HG03469 (cell line): Measurements from ENCODE around the gene SDK1.

Experiments
- ATAC-seq: cut with Tn5 transposase; IDR thresholded peaks from one replicate; pipeline ENCODE4 v1.9.1; 2021; ENCODE audit warnings: mild to moderate bottlenecking, moderate library complexity, moderate number of reproducible peaks; ENCODE audit not compliant: unreplicated experiment

The SDK1 gene

DNA sequence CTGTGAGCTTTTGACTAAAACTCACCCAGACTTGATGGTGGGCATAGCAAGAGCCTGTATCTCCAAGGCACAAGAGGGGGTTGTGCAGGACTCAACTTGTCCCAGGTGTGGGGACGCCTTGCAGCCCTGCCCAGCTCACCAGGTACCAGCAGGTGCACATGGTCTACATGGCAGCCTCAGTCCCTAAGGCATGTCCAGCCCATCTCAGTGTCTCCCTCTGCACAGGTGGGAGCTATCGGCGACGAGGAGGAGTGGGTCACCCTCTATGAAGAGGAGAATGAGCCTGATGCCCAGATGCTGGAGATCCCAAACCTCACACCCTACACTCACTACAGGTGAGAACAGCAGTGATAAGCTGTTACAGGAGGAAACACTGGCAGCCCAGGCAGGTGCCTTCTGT is 809.4 kb downstream of the SDK1 start:
- no peak for ATAC-seq

DNA sequence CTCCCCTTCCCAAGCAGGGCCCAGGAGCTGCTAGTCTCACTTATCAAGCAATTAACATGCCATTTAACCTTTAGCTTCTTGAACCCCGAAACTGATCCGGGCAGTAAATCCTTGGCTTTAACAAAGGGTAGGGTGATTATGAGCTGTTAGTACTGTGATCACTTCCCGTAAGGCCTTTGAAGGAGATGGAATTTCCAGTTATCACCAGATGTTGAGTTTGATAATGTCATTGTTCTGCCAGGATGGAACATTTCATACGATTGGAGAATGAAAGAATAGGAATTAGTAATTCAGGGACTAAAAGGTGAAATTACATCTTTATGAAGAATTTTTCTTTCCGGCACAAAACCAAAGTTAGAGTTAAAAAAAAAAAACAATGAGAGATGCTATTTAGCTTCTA is 810.1 kb downstream of the SDK1 start:
- no peak for ATAC-seq

DNA sequence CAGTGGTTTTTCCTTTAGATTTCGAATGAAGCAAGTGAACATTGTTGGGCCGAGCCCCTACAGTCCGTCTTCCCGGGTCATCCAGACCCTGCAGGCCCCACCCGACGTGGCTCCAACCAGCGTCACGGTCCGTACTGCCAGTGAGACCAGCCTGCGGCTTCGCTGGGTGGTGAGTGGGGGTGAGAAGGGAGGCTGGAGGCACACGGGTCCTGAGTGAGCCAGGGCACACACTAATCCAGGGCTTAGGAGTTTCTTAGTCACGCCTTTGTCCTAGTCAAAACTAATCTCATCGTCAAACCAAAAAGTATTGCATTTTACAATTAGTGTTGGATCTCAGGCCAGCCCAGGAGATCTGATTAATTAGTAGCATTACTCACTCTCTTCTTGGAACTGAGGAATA is 812.2 kb downstream of the SDK1 start:
- ATAC-seq: no peak

DNA sequence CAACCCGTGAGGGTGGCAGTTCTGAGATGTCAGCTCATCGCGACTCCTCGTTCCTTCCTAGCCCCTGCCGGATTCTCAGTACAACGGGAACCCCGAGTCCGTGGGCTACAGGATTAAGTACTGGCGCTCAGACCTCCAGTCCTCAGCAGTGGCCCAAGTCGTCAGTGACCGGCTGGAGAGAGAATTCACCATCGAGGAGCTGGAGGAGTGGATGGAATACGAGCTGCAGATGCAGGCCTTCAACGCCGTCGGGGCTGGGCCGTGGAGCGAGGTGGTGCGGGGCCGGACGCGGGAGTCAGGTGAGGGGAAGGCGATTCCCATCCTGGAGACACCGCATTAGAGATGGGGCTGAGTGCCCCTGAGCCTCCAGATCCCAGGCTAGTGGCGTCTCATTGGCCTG is 812.9 kb downstream of the SDK1 start:
- ATAC-seq: no peak

DNA sequence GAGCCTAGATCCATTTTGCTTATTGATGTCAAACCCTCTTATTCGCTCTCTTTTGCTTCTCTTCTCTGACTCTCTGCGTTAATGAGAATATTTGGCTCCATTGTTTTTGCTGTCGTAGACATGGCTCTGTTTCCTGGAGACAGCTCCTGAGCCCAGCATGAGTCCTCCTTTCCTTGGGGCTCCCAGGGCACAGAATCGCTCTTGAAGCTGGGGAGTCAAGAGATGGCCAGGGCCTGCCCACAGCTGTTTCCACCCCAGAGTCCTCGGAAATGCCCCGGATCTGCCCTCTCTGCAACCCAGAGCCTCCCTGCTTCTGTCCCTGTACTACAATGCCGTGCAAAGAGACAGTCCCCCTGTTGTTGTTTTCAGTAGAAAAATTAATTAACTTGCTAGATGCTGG is 814.4 kb downstream of the SDK1 start:
- ATAC-seq: no peak

DNA sequence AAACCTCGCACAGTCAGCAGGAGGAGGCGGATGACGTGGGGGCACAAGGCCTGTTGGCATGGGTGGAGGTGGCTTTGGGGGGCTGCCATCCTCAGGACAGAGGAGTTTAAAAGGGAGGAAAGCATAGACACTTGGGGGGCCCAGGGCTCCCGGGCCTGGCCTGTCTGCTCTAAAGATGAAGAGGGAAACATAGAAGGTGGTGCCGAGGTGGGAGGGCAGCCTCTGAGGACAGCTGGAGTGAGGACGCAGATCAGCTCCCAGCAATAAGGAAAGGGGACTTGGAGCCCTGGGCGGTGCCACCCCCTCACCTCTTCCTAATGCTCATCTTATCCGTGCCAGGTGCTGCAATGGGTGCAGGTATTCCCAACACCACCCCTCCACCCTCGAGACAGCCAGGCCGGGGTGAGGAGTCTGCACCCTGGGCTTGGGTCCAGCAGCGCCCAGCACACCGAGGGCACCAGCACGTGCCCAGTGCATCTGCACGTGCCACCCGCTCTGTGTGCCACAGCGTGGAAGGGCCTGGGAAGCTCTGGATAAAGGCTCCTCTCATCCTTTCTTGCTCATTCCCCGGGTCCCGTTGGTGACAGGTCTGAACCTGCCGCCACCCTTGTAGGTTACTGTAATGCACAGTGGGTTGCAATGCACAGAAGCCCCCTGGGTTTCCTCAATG is 815.0 kb downstream of the SDK1 start:
- ATAC-seq: no peak

DNA sequence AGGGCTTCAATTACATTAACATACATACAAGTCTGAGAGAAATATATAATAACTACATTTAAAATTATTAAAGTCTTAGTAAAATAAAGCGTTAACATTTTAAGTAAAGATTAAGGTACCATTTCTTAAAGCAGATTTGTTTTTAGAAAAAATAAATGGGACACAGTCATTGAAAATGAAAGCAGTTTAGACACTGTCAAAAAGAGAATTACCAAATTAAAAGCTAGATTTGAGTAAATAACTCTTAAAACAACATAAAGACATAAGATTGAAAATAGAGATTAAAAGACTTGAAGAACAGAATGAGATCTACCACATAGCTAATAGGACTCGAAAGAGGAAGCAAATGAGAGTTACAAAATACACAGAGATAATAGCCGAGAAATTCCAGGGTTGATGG is 818.8 kb downstream of the SDK1 start:
- ATAC-seq: no peak

DNA sequence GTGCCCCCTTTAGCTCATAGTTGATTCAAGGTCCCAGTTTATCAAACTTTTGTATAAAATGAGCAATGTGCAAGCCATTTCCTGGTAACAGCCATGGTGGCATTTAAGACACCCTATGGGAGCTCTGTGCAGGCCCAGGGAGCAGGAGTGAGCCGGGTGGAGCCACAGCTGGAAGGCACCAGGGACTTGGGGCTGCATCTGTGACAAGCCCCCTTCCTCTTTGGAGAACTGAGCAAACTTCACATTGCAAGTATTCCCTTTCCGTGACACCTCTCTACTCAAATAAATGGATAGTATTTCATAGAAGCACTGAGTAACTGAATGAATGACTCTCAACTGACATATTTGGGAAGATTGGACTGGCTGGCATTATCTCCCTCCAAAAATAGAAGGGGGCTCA is 822.3 kb downstream of the SDK1 start:
- ATAC-seq: no peak

DNA sequence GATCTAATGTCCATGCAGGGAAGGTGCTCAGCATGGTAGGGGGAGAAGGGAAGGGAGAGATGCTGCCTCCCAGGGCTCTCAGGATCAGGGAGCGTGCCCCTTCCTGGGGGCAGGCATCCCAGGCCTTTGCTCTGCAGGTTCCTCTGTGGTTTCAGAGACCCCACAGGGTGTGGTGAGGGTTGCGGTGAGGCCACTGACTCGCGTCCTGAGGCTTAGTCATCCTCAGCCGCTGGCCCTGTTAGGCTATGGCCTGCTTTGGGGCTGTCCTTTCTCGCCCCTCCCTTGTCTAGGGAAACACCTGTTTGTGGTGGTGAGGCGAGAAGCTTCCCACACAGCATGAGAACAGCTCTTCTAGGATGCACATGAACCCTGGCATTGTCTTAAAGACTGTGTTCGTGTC is 822.8 kb downstream of the SDK1 start:
- no peak for ATAC-seq

DNA sequence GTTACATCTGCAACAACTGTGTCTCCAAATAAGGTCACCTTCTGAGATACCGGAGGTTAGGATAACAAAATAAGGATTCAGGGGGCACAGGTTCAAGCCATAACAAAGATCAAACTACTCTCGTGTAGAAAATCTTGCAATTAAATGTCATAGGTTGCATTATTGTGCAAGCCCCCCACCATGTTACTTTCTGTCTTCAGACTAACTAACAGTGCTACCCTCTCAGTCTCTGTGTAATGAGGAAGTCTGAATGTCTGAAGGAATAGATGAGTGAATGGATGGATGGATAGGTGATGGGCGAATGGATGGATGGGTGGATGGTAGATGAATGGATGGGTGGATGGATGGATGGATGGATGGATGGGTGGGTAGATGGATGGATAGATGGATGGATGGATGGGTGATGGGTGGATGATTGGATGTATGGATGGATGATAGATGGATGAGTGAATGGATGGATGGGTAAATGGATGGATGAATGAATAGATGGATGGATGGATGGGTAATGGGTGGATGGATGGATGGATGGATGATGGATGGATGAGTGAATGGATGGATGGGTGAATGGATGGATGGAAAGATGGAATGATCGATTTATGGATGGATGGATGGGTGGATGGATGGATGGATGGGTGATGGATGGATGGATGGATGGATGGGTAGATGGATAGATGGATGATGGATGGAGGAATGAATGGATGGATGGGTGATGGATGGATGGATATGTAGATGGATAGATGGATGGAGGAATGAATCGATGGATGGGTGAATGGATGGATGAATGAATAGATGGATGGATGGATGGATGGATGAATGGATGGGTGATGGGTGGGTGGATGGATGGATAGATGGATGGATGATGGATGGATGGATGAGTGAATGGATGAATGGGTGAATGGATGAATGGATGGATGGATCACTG is 823.8 kb downstream of the SDK1 start:
- no peak for ATAC-seq

DNA sequence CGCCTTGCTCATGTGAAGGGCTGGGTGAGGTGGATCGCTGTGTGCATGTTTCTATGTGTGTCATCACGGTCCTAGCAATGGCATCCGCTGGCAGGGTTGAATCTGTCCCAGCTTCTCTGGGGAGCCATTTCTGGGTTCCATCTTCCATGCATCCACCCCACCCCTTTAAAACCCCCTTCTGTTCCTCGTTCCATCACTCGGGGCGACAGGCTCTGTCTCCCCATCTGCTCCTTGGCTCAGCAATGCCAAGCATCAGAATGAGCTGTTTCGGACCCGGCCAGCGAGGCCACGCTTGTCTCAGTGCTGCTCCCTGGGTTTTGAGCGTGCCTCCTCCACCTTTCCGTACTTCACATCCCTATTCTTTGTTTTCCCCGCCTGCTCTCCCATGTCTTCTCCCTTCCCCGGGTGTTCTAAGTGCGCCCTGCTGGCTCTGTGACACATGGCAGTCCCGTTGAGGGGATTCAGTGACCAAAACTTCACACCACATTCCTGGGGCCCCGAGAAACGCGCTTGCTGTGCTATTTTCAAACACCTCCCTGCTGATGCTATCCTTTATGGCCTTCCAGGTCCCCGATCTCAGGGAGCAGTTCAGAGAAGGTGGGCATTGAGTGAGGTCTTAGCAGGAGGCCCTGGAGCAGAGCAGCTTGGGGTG is 827.0 kb downstream of the SDK1 start:
- no peak for ATAC-seq

DNA sequence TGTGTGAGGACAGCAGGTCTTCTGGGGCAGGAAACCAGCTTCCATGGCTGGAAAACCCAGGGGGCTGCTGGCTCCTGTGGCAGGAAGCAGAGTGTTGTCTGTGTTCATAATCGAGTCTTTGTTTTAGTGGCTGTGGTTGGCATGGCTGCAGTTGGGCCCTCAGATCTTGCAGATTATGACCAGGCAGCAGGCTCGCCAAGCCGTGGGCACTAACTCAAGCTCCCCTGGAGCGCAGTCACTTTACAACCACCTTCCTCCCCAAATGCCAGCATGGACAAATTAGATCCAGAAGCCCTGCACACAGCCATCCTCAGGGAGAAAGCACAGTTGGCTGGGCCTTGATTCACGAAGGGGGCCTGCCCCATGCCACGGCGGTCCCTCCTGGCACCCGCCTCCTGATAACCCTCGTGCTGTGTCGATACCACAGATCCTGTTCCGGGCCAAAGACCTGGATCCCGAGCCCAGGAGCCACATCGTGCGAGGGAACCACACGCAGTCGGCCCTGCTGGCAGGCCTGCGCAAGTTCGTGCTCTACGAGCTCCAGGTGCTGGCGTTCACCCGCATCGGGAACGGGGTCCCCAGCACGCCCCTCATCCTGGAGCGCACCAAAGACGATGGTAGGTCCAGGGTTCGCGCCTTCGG is 828.5 kb downstream of the SDK1 start:
- no peak for ATAC-seq

DNA sequence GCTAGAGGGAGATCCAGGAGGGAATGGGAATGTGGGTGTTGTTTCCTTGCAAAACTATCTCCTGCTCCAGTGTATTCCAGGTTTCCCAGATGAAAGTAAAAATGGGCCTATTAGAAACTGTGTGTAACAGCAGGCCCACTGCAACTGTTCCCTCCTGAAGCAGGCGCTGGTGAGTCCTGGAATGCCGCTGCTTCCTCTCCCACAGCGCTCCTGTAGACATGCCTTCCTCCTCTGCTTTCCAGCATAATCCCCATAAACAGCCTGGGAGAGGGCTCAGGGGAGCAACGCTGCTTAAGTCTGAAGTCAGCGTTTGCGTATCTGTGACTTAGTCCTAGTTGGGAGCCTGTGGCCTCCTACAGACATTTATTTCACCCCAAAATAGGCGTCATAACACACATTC is 830.0 kb downstream of the SDK1 start:
- no peak for ATAC-seq

DNA sequence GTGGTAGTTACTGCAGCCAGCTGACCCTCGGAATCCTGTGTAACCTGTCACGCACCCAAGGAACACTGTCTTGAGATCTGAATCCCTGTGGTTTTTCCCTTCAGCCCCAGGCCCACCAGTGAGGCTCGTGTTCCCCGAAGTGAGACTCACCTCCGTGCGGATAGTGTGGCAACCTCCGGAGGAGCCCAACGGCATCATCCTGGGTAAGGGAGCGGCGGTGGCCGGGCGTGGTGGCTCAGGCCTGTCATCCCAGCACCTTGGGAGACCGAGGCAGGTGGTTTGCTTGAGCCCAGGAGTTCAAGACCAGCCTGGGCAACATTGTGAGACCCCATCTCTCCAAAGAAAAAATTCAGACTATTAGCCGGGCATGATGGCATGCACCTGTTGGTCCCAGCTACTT is 831.2 kb downstream of the SDK1 start:
- no peak for ATAC-seq

DNA sequence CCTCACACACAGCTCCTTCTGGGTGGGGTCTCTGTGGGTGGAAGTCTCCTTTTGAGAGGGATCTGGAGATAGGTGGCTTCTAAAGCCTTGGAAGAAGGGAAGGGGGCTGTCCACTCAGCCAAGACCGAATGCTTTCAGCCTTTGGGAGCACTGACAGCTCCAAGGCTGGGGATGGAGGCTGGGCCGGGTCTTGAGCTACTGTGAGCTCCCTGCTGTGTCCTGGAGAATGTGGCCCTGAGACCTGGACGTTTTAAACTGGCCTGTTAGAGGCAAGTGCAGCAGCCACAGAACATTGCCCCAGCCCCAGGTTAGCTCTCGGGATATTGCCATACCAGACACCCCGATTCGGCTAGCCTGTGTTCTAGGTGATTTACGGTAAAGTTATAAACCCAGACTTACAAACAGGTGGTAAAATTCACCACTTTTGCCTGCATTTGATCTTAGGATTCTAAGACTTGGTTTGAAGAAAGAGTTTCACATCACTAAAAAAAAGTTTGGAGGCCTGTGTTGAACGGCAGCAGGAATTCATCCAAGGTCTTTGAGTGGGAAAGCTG is 832.5 kb downstream of the SDK1 start:
- ATAC-seq: no peak

DNA sequence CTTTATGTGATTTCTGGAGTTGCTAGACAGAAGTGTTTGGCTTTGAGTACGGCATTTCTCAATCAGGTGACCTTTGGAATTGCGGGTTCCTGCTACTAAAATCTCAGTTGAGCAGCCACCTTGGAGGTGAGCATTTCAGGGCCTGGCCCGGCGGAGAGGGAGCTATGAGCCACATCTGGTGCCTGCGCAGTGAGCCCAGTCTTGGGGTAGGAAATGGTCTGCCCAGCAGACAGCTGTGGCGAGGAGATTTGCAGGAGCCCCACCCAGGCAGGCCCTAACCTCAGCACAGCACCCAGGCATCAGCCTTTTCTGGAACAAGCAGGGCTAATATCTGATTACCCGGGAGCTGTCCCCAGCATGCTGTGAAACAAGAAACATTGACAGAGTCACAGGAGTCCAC is 833.2 kb downstream of the SDK1 start:
- ATAC-seq: no peak

DNA sequence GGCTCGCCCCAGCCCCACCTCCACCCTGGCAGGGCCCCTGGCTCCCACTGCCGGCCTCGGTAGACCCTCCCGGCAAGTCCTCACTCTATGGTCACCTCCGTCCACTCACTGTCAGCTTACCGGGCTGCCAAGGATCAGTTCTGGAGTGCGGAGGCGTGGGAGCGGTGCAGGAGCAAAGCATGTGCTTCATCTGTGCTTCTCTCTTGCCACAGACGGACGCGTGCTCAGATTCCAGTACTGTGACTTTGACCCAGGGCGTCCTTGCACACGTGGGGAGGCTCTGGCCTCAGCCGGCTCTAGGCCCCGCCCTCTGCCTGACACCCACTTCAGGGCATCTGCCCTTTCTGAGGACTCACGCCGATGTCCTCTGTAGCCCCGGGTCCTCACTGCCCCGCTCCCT is 833.6 kb downstream of the SDK1 start:
- no peak for ATAC-seq

DNA sequence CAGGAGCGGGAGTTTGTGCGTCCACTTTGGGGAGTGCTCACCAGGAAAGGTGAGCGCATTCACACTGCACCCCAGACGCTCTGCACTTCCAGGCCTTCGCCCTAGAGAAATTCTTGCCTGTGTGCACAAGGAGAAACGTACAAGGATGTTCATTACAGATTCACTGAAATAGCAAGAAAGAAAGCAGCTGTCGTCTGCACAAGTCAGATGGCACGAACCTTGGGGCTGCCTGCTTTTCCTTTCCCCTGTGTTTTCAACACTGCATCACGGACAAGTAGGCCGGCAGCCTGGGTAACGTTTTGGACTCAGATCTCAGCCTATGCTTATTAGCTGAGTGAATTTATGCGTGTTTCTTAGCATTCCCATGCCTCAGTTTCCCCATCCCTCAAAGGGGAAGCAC is 834.2 kb downstream of the SDK1 start:
- no peak for ATAC-seq

DNA sequence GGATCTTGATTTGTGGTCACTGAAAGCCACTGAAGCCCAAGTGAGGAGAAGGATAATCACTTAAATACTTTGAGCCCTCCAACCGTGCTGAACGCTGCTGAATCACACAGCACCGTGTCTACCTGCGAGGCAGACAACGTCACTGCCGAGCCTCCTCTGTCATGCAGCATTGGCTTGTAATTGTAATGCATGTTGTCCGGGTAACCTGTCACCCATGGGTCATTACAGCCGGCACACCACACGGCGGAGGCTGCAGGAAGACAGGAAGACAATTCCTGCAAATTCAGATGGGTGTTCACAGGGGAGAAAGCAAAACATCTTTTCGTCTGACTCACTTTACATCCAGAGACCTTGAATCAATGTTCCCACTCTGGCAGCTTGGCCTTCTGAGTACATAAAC is 835.0 kb downstream of the SDK1 start:
- ATAC-seq: no peak

DNA sequence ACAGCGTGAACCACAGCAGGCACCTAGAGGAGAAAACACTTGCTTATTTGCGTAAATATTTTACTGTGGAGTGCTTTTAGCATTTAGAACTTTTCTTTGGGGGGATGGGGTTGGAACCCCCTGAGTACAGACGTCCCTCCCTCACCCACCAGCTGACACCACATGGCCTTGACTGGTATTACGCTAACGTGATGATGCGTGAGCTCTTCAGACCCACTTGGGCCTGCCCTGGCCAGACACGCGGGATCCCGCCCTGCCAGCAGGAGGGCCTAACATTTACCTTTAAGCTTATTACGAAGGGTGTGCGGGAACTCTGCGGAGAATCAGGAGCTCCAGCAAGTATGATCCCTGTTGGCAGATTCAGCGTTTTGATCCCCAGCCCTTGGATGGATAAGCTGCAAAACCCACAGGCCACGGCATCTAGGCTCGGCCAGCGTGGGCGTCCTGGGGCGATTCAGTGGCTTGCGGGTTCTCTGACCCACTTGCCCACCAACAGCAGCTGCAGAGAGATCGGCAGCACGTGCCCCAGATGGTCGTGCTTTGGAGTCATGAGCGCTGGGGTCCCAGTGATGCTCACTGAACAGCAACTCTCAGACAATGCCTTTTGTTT is 835.6 kb downstream of the SDK1 start:
- ATAC-seq: no peak

DNA sequence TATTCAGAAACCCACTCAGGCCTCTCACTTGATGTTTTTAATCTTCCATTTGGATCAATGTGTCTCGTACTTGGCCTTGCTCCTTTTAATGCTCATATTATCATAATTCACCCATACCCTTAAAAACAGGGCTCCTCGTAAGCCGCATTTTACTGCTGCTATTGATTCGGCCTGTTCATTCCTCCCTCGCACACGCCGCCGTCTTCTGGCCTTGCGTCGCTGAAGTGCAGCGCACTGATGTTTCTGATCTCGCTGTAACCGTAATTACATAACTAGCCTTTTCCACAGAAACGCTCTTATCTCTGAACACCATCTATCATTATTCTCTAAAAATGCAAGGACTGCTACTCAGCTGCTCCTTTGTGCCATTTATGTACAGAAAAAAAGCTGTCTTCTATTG is 836.5 kb downstream of the SDK1 start:
- no peak for ATAC-seq
